Activated CD4-positive, alpha-beta T cell treated with anti-CD3 and anti-CD28 coated beads, Interleukin-2, amount 50 U/mL, for 4 hours (primary cell): Measurements from ENCODE around the gene KCNN3.
A peak's percentile ranks its signal among the peaks of the same experiment; 100 is the strongest.
"Not testable (repeated sequence)": the region's sequence is repeated elsewhere in the genome, so short reads cannot be mapped to it uniquely, and the experiment has no call there.

Experiments
- DNase-seq, 2 experiments: peaks; one replicate each; pipeline ENCODE4 v3.0.0-alpha.2; 2020

The KCNN3 gene

GRCh38 chr1:154694995-154695394, 175.1 kb downstream of the KCNN3 start:
- no peak for DNase-seq

- no peak for DNase-seq
These were observed 181.0 kb downstream of the KCNN3 start for GRCh38 chr1:154689083-154689482.

GRCh38 chr1:154686507-154686906, 183.6 kb downstream of the KCNN3 start:
- no peak for DNase-seq

- no peak for DNase-seq
These were observed 186.3 kb downstream of the KCNN3 start for GRCh38 chr1:154683820-154684219.

GRCh38 chr1:154682254-154682653, 187.8 kb downstream of the KCNN3 start:
- no peak for DNase-seq

GRCh38 chr1:154677844-154678243, 192.2 kb downstream of the KCNN3 start:
- DNase-seq: not testable (repeated sequence)

GRCh38 chr1:154676847-154677246, 193.2 kb downstream of the KCNN3 start:
- not testable (repeated sequence) for DNase-seq

- DNase-seq: not testable (repeated sequence)
These were observed 195.6 kb downstream of the KCNN3 start for GRCh38 chr1:154674456-154674855.

GRCh38 chr1:154672245-154672644, 197.8 kb downstream of the KCNN3 start:
- not testable (repeated sequence) for DNase-seq

- not testable (repeated sequence) for DNase-seq
These were observed 198.7 kb downstream of the KCNN3 start for GRCh38 chr1:154671412-154671811.

- not testable (repeated sequence) for DNase-seq
These were observed 199.5 kb downstream of the KCNN3 start for GRCh38 chr1:154670310-154671270.

GRCh38 chr1:154669464-154670282, 200.4 kb downstream of the KCNN3 start:
- DNase-seq: peak; percentile 72 to 76

- DNase-seq: no peak
These were observed 203.9 kb downstream of the KCNN3 start for GRCh38 chr1:154666051-154666790.

GRCh38 chr1:154664331-154665002, 205.6 kb downstream of the KCNN3 start:
- no peak for DNase-seq

GRCh38 chr1:154663471-154664060, 206.5 kb downstream of the KCNN3 start:
- no peak for DNase-seq

- DNase-seq: no peak
These were observed 209.0 kb downstream of the KCNN3 start for GRCh38 chr1:154661110-154661509.

GRCh38 chr1:154659823-154660592, 210.1 kb downstream of the KCNN3 start:
- no peak for DNase-seq

- DNase-seq: no peak
These were observed 212.5 kb downstream of the KCNN3 start for GRCh38 chr1:154657556-154657955.

- DNase-seq: no peak
These were observed 217.2 kb downstream of the KCNN3 start for GRCh38 chr1:154652893-154653292.
